ENCODE results near the gene PSMB9.
A peak's percentile ranks its signal among the peaks of the same experiment; 100 is the strongest.

PSMB9 gene

DNA sequence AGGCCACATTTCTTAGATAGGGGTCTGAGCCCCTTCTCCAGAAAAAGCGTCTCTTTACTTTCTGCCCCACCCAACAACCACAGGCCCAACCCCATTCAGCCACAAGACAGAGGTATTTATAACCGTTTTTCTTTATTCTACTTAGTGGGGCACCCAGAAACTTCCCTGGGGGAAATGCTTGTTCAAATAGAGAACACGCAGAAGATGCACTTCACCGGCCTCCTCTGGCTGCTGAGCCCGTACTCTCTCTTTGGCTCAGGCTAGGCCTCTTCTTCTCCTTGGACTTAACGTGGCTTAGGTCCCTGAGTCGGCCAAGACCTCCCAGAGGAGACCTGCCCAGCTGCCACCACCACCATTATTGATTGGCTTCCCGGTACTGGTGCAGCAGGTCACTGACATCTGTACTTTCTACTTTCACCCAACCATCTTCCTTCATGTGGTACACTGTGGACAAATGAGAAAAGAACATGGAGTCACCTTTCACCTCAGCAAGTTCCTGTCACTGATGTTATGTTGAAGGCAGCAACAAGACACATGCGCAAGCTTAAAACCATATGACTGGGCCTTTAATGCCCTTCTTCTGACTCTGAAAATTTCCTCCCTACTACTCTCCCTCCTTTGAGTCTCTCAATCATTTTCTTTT, 13.3 kb upstream of the PSMB9 start:
- DNase-seq, result no peak

DNA sequence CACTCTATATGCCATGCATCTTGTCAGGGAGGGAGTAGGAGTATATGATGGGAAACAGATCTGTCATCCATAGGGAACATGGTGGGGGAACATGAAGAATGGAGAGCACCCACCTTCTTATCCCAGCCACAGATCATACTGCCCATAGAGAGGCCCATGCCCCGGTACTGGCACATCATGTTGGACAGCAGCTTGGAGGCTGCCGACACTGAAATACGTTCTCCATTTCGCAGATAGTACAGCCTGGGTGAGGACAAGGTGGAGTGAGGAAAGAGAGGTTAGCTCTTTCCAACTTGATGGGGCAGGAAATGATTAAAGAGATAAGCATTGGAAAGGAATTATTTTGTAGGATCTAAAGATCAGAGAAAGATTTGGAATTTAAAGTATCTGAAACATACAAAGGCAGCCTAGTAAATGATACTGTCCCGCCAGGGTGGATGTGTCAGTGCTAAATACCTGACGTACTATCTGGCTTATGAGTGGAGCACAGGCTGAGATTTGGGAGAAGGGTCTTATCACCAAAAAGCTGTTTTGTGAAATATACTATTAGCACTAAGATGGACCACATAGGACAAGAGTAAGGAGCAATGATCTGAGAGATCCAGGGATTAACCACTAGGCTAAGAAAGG, 11.9 kb upstream of the PSMB9 start:
- DNase-seq, result no peak

DNA sequence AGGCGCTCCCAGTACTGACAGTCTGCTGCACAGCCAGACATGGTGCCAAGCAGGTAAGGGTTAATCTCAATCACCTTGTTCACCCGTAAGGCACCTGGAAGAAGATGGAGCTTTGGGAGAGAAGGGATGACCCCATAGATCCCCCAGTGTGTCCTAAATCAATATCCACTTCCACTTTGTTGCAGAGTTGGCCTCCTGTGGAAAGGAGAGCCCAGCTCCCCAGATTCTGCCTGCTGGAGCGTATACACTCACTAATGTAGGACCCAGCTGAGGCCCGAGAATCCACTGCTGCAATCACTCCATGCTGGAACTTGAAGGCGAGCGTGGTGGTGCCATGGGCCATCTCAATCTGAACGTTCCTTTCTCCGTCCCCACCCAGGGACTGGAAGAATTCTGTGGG, 11.3 kb upstream of the PSMB9 start:
- DNase-seq, result no peak

GRCh38 chr6:32843331-32843978, 10.5 kb upstream of the PSMB9 start:
- DNase-seq, result peak; percentile 6

DNA sequence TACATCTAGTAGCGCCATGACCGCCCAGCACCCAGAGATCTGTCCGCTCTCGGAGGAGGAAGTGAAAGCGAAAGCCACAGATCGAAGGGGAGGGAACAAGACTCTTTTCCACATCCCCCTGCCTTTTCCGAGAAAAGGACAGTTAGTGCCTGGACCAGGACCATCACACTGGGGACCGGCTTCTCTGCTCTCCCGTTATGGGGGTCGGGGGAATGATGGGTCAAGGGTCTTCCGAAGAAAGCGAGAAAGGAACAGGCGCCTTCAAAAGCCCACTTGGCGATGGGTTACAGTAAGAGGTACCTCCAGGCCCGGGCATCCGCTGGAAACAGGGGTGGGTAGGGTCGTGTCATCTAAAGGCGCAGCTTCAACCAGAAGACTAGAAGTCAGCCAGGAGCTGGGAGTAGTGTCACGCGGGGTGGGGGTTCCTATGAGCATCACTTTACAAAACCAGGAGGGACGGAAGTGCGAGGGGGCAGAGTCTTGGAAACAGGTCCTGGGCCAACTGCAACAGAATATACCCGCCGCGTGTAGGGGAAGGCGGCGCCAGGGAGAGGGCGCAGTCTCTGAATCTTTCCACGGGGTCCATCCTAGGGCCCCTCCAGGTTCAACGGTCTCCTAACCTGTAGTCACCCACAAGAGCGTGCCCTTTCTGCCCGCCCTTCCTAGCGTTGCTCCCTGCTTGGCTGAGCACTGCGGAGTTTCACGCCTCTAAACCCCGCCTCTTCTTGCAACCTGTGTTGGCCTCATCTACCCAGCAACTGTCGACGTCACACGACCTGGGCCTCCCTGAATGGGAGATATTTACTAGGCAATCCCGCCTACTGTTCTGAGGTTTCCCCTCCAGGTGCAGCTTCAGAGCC, 9.8 kb upstream of the PSMB9 start, which contains the start of gene PSMB8:
TSS of gene PSMB8 (minus strand) at position 69 of the 860 bp plus-strand sequence. CDS start at position 18, 51 bp downstream.
- peak; percentile 97 for DNase-seq

DNA sequence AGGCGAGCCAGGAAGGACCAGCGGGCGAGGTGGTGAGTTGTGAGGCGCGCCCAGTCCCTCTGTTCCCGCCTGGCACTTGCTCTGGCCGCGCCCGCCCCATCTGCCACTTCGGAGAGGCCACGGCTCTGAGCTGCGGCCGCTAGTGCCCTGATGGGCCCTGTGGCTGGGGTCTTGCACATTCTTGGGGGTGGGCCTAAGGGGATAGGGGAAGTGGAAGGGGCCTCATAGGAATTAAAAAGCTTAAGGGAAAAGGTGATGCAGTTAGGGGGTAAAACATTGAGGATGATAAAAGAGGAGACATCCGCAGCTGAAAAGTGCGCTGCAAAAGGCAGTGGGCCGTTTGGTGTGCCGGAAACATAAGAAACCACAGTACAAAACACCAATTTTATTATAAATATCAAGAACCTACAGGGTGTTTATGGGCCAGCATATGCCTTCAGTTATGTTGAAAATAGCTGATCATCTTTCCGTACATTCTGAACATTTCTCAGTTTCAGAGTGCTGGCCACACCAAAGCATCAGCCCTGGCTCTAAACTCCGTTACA, 9.1 kb upstream of the PSMB9 start:
- DNase-seq, result no peak

DNA sequence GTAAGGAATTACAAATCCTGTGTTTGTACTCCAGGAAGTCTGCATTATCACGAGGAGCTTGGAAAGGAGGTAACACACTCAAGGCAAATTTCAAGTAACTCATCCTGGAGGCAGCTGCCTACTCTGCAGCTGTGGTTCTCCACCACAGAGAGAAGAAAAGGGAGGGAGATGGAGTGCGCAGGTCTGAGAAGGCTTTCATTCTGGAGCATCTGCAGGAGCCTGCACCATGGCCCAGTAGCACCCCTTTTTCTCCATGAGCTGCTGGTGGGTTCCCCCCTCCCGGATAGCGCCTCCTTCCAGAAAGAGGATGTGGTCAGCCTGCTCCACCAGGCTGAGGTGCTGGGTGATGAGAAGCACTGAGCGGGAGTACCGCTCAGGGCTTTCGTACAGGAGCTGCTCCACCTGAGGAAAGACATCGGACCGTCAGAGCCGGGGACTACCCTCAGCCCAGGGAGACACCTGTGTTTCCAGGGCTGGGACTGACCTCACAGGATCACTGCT, 8.6 kb upstream of the PSMB9 start:
- DNase-seq, result no peak

GRCh38 chr6:32847004-32847403, 7.0 kb upstream of the PSMB9 start:
- DNase-seq, result no peak

- DNase-seq, result no peak
These were observed 6.2 kb upstream of the PSMB9 start for GRCh38 chr6:32847795-32848194.

- no peak for DNase-seq
These were observed 4.9 kb upstream of the PSMB9 start for GRCh38 chr6:32849126-32849525.

DNA sequence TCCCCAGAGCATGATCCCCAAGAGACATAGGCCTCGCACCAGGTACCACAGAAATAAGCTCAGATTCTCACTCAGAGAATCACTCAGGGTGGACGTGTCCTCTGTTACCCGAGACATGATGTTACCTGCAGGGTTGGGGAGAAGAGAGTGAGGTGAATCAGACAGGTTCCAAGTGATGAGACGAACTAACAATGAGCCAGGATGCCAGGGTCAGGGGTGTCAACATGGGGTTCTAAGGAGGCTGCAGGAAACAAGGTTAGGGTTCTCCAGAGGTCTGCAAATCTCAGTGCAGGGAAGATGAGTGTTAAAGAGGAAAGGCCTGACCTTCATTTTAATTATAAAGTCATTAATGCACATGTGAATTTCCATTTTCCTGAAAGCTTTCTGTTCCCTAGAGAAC, 3.0 kb upstream of the PSMB9 start:
- no peak for DNase-seq

GRCh38 chr6:32852018-32852843, 1.8 kb upstream of the PSMB9 start:
- no peak for DNase-seq

DNA sequence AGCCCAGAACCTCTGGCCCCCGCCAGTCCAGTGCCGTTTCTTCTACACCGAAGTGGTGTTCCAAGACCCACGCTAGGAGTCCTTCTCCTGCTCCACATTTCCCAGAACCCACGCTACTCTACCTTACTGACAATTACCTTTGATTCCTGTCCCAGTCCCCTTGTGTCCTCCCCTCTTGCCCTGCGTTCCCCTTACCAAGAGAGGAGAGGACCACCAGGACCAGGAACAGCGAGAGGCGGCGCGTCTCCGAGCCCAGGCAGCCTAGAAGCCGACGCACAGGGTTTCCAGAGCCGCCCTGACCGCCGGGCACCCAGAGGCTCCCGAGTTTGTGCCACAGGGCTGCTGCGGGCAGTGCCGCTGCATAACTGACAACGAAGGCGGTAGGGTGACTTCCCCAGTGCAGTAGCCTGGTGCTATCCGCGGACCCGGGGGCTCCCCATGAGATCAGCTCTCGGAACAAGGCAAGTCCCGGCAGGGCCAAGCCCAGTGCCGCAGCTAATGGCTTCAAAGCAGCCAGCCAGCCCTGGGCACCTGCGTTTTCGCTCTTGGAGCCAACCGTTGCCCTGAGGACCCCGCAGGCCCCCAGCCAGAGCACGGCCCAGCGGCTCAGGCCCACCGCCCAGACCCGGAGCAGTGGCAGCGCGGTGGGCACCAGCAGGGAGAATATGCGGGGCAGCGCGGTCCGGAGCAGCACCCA, 1.0 kb upstream of the PSMB9 start:
- peak; percentile 5 for DNase-seq

GRCh38 chr6:32854376-32855178, 585 bp downstream of the PSMB9 start:
- DNase-seq, result no peak

- no peak for DNase-seq
These were observed 1.6 kb downstream of the PSMB9 start for GRCh38 chr6:32855467-32856174.

DNA sequence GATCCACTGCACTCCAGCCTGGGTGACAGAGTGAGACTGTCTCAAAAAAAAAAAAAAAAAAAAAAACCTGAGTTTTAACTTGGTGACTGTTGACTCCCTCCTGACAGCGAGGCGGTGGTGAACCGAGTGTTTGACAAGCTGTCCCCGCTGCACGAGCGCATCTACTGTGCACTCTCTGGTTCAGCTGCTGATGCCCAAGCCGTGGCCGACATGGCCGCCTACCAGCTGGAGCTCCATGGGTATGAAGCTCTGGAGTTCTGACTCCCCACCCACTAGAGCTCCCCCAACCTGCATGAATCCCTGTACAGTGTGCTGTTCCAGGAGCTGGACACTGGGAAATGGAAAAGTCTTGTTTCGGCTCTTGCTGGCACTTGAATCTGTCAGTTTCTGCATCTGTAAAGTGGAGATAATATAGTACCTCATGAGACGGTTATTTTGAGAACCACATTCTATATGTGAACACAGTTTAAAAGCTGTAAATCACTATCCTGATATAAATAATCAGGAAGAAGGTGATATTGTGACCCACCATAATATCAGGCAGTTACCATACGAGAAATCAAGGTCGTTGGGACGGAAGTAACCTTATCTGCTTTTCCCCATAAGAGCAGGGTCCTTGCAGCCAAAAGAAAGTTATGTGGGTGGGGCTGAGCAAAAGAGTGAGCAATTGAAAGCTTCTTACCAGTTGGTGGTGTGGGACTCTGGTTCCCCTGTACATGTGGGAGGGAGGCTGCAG, 3.3 kb downstream of the PSMB9 start:
- no peak for DNase-seq

GRCh38 chr6:32858194-32858593, 4.2 kb downstream of the PSMB9 start:
- DNase-seq, result no peak

DNA sequence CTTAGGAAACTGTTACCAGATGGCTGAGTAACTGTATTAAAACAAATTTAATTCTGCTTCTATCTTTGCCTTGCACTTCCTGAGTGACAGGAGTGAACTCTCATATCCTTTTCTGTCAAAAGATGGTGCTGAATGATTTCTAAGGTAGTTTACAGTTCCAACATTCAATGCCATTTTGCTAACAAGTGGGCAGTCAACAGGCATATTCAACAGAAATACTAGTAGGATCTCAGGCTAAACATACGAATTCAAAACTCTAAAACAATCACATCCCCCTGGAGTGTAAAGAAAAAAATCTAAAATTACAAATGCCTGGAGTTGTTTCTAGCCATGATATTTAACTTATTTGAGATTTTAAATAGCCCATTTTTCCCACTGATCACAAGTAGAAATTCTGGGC, 6.7 kb downstream of the PSMB9 start:
- DNase-seq, result no peak

- no peak for DNase-seq
These were observed 8.7 kb downstream of the PSMB9 start for GRCh38 chr6:32862725-32863124.
